NCI-H446 treated with DMSO at 0.1 percent for 48 hours (cell line): ENCODE data around the gene PRDM2.

Source experiments
- DNase-seq: peaks from one replicate; lab custom pipeline; 2025; lab: John Stamatoyannopoulos, UW

PRDM2 gene

GRCh38 chr1:13790290-13791030 is 90.5 kb downstream of the PRDM2 start:
- DNase-seq = no peak

GRCh38 chr1:13792419-13792818 is 92.4 kb downstream of the PRDM2 start:
- DNase-seq = no peak

- no peak for DNase-seq
These were observed 93.2 kb downstream of the PRDM2 start for GRCh38 chr1:13793088-13793730.

GRCh38 chr1:13794231-13795187 is 94.5 kb downstream of the PRDM2 start:
- no peak for DNase-seq

GRCh38 chr1:13797397-13797796 is 97.4 kb downstream of the PRDM2 start:
- DNase-seq = no peak

GRCh38 chr1:13798120-13798519 is 98.1 kb downstream of the PRDM2 start:
- DNase-seq = no peak

- no peak for DNase-seq
These were observed 99.7 kb downstream of the PRDM2 start for GRCh38 chr1:13799502-13800283.

GRCh38 chr1:13801232-13801631 is 101.2 kb downstream of the PRDM2 start:
- no peak for DNase-seq

- no peak for DNase-seq
These were observed 101.9 kb downstream of the PRDM2 start for GRCh38 chr1:13801655-13802486.

- no peak for DNase-seq
These were observed 103.0 kb downstream of the PRDM2 start for GRCh38 chr1:13802782-13803545.

GRCh38 chr1:13803546-13804239 is 103.7 kb downstream of the PRDM2 start:
- DNase-seq = no peak

- DNase-seq = no peak
These were observed 104.2 kb downstream of the PRDM2 start for GRCh38 chr1:13804240-13804633.

GRCh38 chr1:13805431-13805830 is 105.4 kb downstream of the PRDM2 start:
- DNase-seq = no peak

- DNase-seq = no peak
These were observed 106.1 kb downstream of the PRDM2 start for GRCh38 chr1:13806108-13806507.

- DNase-seq = no peak
These were observed 107.2 kb downstream of the PRDM2 start for GRCh38 chr1:13807209-13807608.

GRCh38 chr1:13808729-13809131 is 108.7 kb downstream of the PRDM2 start:
- DNase-seq = no peak

- DNase-seq = no peak
These were observed 109.6 kb downstream of the PRDM2 start for GRCh38 chr1:13809461-13810159.

GRCh38 chr1:13812456-13813397 is 112.7 kb downstream of the PRDM2 start:
- no peak for DNase-seq
